HCT116 (cell line): Measurements from ENCODE around the gene CCL11. TPM values are rescaled to one million over a fixed set of nuclear protein-coding genes. Genes with fewer than 3 reads are reported as not detected.

Experiments
- ATAC-seq: fragments of 200-7000 bp; cut with Tn5 transposase; 2 replicates; pipeline ENCODE4 v1.9.1; 2020; ENCODE audit warnings: mild to moderate bottlenecking, moderate library complexity
- BruUV-seq: library from RNA; stranded (reverse); fragments of 400-500 nt; replicated peaks from 2 replicates; lab custom pipeline; 2021; lab: Mats Ljungman, UMichigan
- CTCF ChIA-PET: fragments of 300-600 bp; sonication (Branson Sonifier 250); formaldehyde crosslinking; loops from one replicate; lab custom pipeline; 2021; ENCODE audit warnings: antibody characterized with exemption; lab: Charles Lee
- POLR2A ChIA-PET: fragments of 300-600, 350-600 bp; sonication (Branson Sonifier 250); formaldehyde crosslinking; loops from one replicate; lab custom pipeline; 2021; ENCODE audit warnings: antibody characterized with exemption; lab: Charles Lee
- RAD21 ChIA-PET, 2 experiments: fragments of 300-600 bp; sonication (Branson Sonifier 250); formaldehyde crosslinking; loops; one replicate each; lab custom pipeline; 2023; ENCODE audit warnings: low total read pairs in 2 of 2; ENCODE audit not compliant: uncharacterized antibody in 2 of 2, unreplicated experiment in 2 of 2, low non-redundant PET in 1 of 2; lab: Charles Lee
- DNase-seq: peaks from one replicate; pipeline ENCODE4 v3.0.0-alpha.2; 2010; ENCODE audit warnings: low read depth, low spot score
- H2AFZ ChIP-seq: fragments of 200-600 bp; shearing (Covaris generic), sonication (generic); 2 replicates; pipeline ENCODE4 v1.6.1; 2017; ENCODE audit warnings: low read depth, mixed run types, mixed read lengths, antibody characterized with exemption, low read length; ENCODE audit not compliant: poor library complexity, severe bottlenecking
- H3K27ac ChIP-seq: 2 replicates; pipeline ENCODE4 v1.5.1; 2012; ENCODE audit warnings: low read depth, low read length
- H3K27me3 ChIP-seq: fragments of 200-600 bp; sonication (generic); 2 replicates; pipeline ENCODE4 v1.6.1; 2016; ENCODE audit warnings: mixed run types, low read length, mixed read lengths; ENCODE audit not compliant: insufficient read depth
- H3K36me3 ChIP-seq, 2 experiments: fragments of 200-500 bp in 1 of 2; fragments of 200-600 bp in 1 of 2; sonication (Bioruptor generic) in 1 of 2; sonication (generic) in 1 of 2; 2 replicates each; pipeline versions ENCODE4 v1.5.1 to v1.6.1; 2014 to 2016; ENCODE audit warnings: low read length in 2 of 2, inconsistent platforms in 1 of 2, mixed read lengths in 1 of 2, mixed run types in 1 of 2; ENCODE audit not compliant: insufficient read depth in 2 of 2, control insufficient read depth in 1 of 2
- H3K4me1 ChIP-seq, 2 experiments: fragments of 200-600 bp in 1 of 2; sonication (generic) in 1 of 2; 2 replicates each; pipeline versions ENCODE4 v1.5.1 to v1.6.1; 2012 to 2017; ENCODE audit warnings: low read length in 2 of 2, inconsistent platforms in 1 of 2, mild to moderate bottlenecking in 1 of 2, mixed read lengths in 1 of 2, mixed run types in 1 of 2, moderate library complexity in 1 of 2; ENCODE audit not compliant: insufficient read depth in 2 of 2, control insufficient read depth in 1 of 2
- H3K4me2 ChIP-seq: fragments of 200-600 bp; sonication (generic); 2 replicates; pipeline ENCODE4 v1.6.1; 2017; ENCODE audit warnings: mixed run types, low read length, mixed read lengths
- H3K4me3 ChIP-seq, 2 experiments: fragments of 200-600 bp in 1 of 2; sonication (generic) in 1 of 2; replicated peaks in 1 of 2; 2 replicates each; pipeline ENCODE4 v1.5.1; 2011 to 2016; ENCODE audit warnings: low read length in 2 of 2, control low read depth in 1 of 2, low read depth in 1 of 2, mild to moderate bottlenecking in 1 of 2, mixed read lengths in 1 of 2, mixed run types in 1 of 2
- H3K79me2 ChIP-seq: fragments of 200-600 bp; sonication (generic); 2 replicates; pipeline ENCODE4 v1.6.1; 2017; ENCODE audit warnings: mild to moderate bottlenecking, mixed run types, low read length, moderate library complexity, mixed read lengths; ENCODE audit not compliant: insufficient read depth
- H3K9ac ChIP-seq: fragments of 200-600 bp; sonication (generic); 2 replicates; pipeline ENCODE4 v1.6.1; 2016; ENCODE audit warnings: low read length, mixed read lengths
- H3K9me2 ChIP-seq: fragments of 200-600 bp; sonication (generic), shearing (Covaris generic); 2 replicates; pipeline ENCODE4 v1.6.1; 2017; ENCODE audit warnings: mixed run types, mild to moderate bottlenecking, moderate library complexity; ENCODE audit not compliant: insufficient read depth
- H3K9me3 ChIP-seq, 2 experiments: fragments of 200-500 bp in 1 of 2; fragments of 200-600 bp in 1 of 2; sonication (Bioruptor generic) in 1 of 2; sonication (generic) in 1 of 2; 2 replicates each; pipeline ENCODE4 v1.6.1; 2014 to 2017; ENCODE audit warnings: low read length in 2 of 2, mixed read lengths in 2 of 2, inconsistent platforms in 1 of 2, low read depth in 1 of 2, mild to moderate bottlenecking in 1 of 2, mixed run types in 1 of 2, moderate library complexity in 1 of 2; ENCODE audit not compliant: control insufficient read depth in 1 of 2, insufficient read depth in 1 of 2
- H4K20me1 ChIP-seq: fragments of 200-600 bp; sonication (generic), shearing (Covaris generic); 2 replicates; pipeline ENCODE4 v1.6.1; 2017; ENCODE audit warnings: mixed run types, mild to moderate bottlenecking, moderate library complexity; ENCODE audit not compliant: insufficient read depth
- CBX3 ChIP-seq: IDR thresholded peaks from 2 replicates; pipeline ENCODE4 v1.6.1; 2012; ENCODE audit warnings: low read depth
- EZH2phosphoT487 ChIP-seq: fragments of 200-600 bp; IDR thresholded peaks from 2 replicates; pipeline ENCODE4 v1.6.1; 2018; ENCODE audit warnings: antibody characterized with exemption, borderline replicate concordance
- MAX ChIP-seq: IDR thresholded peaks from 2 replicates; pipeline ENCODE4 v1.6.1; 2012
- POLR2A ChIP-seq: IDR thresholded peaks from 2 replicates; pipeline ENCODE4 v1.7.0; 2011; ENCODE audit warnings: borderline replicate concordance; ENCODE audit not compliant: insufficient read depth, insufficient read length; ENCODE audit errors: extremely low read depth
- POLR2AphosphoS5 ChIP-seq: IDR thresholded peaks from 2 replicates; pipeline ENCODE4 v1.6.1; 2011; ENCODE audit warnings: mild to moderate bottlenecking, low read depth, low read length, moderate library complexity
- SIN3A ChIP-seq: IDR thresholded peaks from 2 replicates; pipeline ENCODE4 v1.6.1; 2012; ENCODE audit warnings: low read depth
- ZBTB33 ChIP-seq: IDR thresholded peaks from 2 replicates; pipeline ENCODE4 v1.6.1; 2011; ENCODE audit warnings: mild to moderate bottlenecking, low read length, moderate library complexity; ENCODE audit not compliant: insufficient replicate concordance; ENCODE audit errors: extremely low read depth
- ZFX ChIP-seq: fragments of 450-650 bp; IDR thresholded peaks from 2 replicates; pipeline ENCODE4 v1.6.1; 2017
- ZNF274 ChIP-seq: fragments of 200-500 bp; sonication (Bioruptor generic); IDR thresholded peaks from 2 replicates; pipeline ENCODE4 v1.6.1; 2014; ENCODE audit warnings: mild to moderate bottlenecking, low read depth, low read length, inconsistent platforms
- intact Hi-C: fragments of 100-400 bp; cut with micrococcal nuclease; formaldehyde crosslinking; loops from 2 replicates; pipeline ENCODE4 v1.10.0; 2022
- total RNA-seq: library from RNA; stranded (reverse); gene quantifications from one replicate; pipeline ENCODE4 v1.2.1, GENCODE V29; 2021; ENCODE audit not compliant: unreplicated experiment
- TF ChIP-seq, protein P1 (sequence below), 3 experiments: fragments of 200-600 bp in 1 of 3; sonication (generic) in 1 of 3; IDR thresholded peaks in 2 of 3; conservative IDR thresholded peaks in 1 of 3; 2 replicates each; pipeline ENCODE4 v1.5.1; 2012 to 2017; ENCODE audit warnings: low read depth in 2 of 3, low read length in 2 of 3, antibody characterized with exemption in 1 of 3, borderline replicate concordance in 1 of 3, control low read depth in 1 of 3, mild to moderate bottlenecking in 1 of 3, mixed read lengths in 1 of 3, mixed run types in 1 of 3, moderate library complexity in 1 of 3; ENCODE audit not compliant: insufficient read depth in 1 of 3

The CCL11 gene
- total RNA-seq, 1 experiment from 2014 or later, result not detected

DNA sequence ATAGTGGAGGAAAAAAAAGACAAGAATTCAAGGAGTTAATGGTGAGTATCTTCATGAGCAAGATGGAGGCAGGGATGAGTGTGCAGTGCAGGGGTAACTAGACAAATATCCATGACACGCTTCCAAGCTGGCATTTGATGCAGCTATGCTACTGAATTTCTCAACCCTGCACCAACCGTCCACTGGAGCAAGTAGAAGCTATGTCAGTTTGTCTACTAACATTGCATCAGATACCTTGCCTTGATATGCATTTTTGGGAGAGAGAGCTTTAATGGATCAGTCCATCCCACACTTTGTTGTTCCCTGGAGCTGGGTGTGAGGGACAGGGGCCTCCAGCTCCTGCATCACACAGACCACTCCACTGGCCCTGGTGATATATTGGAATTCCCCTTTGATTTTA, 16.4 kb downstream of the CCL11 start:
- H3K4me1 ChIP-seq, result no peaks in the 10 kb centered on the region
- intact Hi-C loops, result no loop called here
- H3K27me3 ChIP-seq, result no peaks in the 10 kb centered on the region
- H4K20me1 ChIP-seq, result no peaks in the 10 kb centered on the region
- H3K9me3 ChIP-seq, result no peaks in the 10 kb centered on the region
- ChIA-PET POLR2A (no interaction called here), RAD21 (no interaction called here), CTCF (no interaction called here)
- no TSS peak for BruUV-seq
- H3K4me3 ChIP-seq, result no peak overlapping the region
- H3K79me2 ChIP-seq, result no peaks in the 10 kb centered on the region
- H3K4me2 ChIP-seq, result no peak overlapping the region
- TF ChIP-seq EZH2phosphoT487 (no peak), CBX3 (no peak), ZNF274 (no peak), SIN3A (no peak)
- TF ChIP-seq, protein P1, sequence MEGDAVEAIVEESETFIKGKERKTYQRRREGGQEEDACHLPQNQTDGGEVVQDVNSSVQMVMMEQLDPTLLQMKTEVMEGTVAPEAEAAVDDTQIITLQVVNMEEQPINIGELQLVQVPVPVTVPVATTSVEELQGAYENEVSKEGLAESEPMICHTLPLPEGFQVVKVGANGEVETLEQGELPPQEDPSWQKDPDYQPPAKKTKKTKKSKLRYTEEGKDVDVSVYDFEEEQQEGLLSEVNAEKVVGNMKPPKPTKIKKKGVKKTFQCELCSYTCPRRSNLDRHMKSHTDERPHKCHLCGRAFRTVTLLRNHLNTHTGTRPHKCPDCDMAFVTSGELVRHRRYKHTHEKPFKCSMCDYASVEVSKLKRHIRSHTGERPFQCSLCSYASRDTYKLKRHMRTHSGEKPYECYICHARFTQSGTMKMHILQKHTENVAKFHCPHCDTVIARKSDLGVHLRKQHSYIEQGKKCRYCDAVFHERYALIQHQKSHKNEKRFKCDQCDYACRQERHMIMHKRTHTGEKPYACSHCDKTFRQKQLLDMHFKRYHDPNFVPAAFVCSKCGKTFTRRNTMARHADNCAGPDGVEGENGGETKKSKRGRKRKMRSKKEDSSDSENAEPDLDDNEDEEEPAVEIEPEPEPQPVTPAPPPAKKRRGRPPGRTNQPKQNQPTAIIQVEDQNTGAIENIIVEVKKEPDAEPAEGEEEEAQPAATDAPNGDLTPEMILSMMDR (IDR thresholded peaks at IDR 0.05 in 2 of 3, conservative IDR thresholded peaks at IDR 0.05 in 1 of 3; ENCODE audit: borderline replicate concordance in 1 of 3, insufficient read depth in 1 of 3, low read depth in 2 of 3, low read length in 2 of 3), result no peak
- no peaks in the 10 kb centered on the region for H3K36me3 ChIP-seq
- no peak overlapping the region for H3K9ac ChIP-seq
- no peak overlapping the region for H2AFZ ChIP-seq
- DNase-seq (no peak), ATAC-seq (no peak)
- no peaks in the 10 kb centered on the region for H3K9me2 ChIP-seq
- H3K27ac ChIP-seq, result no peak overlapping the region

GRCh38 chr17:34302636-34303035, 17.1 kb downstream of the CCL11 start:
- POLR2A ChIA-PET, result no interaction called here
- ATAC-seq, result no peak
- CTCF ChIA-PET, result no interaction called here

More at GRCh38 chr17:34302636-34303035, 17.1 kb downstream of the CCL11 start:
- Histone ChIP-seq H3K27me3 (no peaks in the 10 kb centered on the region), H3K9me2 (no peaks in the 10 kb centered on the region), H3K27ac (no peak overlapping the region), H4K20me1 (no peaks in the 10 kb centered on the region), H3K9ac (no peak overlapping the region), H3K4me2 (no peak overlapping the region), H3K36me3 (no peaks in the 10 kb centered on the region), H2AFZ (no peak overlapping the region), H3K9me3 (no peaks in the 10 kb centered on the region), H3K4me1 (no peaks in the 10 kb centered on the region), H3K79me2 (no peaks in the 10 kb centered on the region), H3K4me3 (no peak overlapping the region)
- RAD21 ChIA-PET, result no interaction called here
- TF ChIP-seq ZFX (no peak), SIN3A (no peak), POLR2A (no peak), POLR2AphosphoS5 (no peak), MAX (no peak), ZNF274 (no peak), CBX3 (no peak), ZBTB33 (no peak)
- DNase-seq, result no peak
- no TSS peak for BruUV-seq
- intact Hi-C loops, result no loop called here
